ENCODE measurements around the gene BPTF.
"Not testable (repeated sequence)": the region's sequence is repeated elsewhere in the genome, so short reads cannot be mapped to it uniquely, and the experiment has no call there.

The BPTF gene

DNA sequence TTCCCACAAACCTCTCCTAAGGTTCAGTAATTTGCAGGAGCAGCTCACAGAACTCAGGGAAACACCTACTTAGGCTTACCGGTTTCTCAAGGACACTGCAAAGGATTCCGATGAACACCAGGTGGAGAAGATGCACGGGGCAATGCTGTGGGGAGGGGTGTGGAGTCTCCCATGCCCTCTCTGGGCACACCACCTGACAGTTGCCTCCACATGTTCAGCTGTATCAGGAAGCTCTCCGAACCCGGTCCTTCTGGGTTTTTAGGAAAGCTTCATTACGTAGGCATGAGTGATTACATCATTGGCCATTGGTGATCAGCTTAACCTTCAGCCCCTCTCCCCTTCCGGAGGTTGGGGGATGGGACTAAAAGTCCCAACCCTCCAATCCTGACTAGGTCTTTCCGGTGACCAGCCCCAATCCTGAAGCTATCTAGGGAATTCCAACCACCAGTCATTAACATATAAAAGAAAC, 149.3 kb downstream of the BPTF start:
- DNase-seq = no peak

DNA sequence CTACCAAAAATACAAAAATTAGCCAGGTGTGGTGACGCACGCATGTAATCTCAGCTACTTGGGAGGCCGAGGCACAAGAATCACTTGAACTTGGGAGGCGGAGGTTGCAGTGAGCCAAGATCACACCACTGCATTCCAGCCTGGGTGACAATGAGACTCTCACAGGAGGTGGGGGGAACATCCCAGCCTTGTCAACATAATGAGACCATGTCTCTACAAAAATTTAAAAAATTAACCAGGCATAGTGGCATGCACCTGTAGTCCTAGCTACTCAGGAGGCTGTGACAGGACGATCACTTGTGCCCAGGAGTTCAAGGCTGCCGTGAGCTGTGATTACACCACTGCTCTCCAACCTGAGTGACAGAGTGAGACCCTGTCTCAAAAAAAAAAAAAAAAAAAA, 151.0 kb downstream of the BPTF start:
- not testable (repeated sequence) for DNase-seq

DNA sequence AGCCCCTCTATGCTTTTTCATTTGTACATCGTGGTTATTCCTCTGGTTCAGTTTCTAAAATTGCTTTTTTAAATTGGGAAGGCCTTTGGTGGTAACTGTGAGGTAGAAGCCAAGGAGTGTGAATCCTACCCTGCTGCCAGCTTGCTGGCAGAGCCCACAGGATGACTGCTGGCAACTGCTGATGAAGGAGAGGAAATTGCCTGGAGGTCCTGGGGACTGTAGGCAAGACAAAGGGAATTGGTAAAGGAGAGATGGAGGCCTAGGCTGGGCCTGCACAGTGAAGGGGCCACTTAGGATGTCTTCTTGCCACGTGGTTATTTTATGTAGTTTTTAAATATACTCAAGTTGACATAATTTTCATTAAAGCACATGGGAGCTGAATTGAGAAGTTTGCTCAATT, 155.2 kb downstream of the BPTF start:
- DNase-seq = no peak

DNA sequence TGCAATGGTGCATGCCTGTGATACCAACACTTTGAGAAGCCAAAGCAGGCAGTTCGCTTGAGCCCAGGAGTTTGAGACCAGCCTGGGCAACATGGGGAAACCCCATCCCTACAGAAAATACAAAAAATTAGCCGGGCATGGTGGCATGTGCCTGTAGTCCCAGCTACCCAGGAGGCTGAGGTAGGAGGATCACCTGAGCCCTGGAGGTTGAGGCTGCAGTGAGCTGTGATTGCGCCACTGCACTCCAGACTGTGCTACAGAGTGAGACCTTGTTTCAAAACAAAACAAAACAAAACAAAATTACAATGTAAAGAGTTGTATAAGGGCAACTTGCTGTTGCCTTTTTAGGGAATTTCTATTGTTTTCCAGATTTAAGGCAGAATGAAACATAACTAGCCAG, 155.6 kb downstream of the BPTF start:
- DNase-seq = not testable (repeated sequence)

DNA sequence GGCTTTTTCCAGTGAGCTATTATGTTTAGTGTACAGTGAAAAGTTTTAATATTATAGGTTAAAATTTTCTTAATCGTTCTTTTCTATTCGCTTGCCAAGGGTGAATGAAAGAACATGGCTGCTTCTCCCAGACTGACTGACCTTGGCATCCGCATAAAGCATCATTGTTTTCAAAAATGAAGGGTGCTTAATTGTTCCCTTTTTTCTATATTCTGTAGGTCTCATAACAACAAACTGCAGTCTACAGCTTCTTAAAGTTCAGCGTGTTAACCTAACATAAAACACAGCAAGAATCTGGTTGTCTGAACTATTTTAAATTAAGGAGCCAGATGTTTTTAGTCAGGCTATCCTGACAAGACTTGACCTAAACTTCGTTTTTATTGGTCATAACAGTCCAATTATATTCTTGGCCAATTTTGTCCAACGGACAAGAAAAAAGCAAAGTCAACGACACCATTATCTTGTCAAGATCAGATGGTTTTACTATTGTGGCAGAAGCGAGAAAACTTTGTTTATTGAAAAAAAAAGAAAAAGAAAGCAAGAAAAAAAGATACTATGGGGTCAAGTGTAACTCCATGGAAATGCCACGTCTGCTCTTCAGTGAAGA, 156.8 kb downstream of the BPTF start:
- DNase-seq = no peak

DNA sequence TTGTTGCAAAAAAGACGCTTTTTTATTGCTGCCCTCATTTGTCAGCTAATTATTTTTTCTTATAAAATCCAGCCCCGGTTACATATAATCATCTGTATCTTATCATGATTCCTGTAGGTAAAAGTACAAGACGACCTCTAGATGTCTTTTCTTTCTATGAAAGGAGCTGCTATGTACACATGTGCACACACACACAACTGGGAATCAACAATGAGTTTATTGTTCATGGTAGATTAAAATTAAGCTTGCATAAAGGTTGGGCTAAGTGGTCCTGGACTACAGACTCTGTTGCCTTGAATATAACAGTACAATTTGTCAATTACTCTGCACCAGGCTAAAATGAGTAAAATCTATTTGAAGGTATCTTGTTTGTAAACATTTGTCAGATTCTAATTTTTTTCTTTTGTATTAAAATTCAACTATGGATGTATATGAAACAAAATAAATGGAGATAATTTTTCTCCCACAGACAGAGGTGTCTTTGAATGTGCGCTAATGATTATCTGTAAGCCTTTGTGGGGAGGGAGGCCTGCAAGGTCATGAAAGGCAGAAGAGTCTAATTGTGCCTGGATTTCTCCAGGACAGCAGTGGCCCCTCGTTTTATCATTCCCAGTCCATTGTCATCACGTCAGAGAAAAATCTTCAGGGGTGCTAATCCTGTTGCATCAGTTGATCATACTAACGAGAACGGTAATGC, 157.5 kb downstream of the BPTF start:
- no peak for DNase-seq

DNA sequence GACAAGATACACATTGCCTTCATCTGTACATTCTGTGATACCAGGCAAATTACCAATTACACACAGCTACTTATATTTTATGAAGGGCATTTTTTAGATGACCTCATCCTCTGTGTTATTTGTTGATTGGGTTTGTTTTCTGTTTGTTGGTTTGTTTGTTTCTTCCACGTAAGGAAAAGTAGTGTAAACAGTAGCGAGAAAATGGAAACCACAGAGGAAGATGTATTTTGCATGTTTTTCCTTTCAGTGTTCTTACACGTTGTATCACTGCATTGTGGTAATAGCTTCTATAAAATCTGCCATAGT, 158.0 kb downstream of the BPTF start:
- DNase-seq = no peak

DNA sequence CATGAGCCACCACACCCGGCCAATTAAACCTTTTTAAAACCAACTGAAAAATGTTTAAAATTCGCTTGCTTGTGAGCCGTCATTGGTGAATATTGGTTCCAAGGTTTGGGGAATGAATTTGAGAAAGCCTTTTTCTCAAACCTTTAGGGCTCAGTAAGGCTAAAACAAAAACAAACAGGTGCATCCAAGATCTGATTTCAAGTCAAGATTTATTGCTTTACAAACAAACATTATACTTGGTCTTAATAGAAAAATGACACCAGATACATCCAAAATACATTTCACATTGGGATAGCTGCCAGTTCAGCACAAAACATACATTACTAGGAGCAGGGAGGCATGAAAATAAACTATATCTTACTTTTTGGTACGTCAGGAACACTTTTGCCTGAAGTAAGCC, 165.6 kb downstream of the BPTF start:
- no peak for DNase-seq

DNA sequence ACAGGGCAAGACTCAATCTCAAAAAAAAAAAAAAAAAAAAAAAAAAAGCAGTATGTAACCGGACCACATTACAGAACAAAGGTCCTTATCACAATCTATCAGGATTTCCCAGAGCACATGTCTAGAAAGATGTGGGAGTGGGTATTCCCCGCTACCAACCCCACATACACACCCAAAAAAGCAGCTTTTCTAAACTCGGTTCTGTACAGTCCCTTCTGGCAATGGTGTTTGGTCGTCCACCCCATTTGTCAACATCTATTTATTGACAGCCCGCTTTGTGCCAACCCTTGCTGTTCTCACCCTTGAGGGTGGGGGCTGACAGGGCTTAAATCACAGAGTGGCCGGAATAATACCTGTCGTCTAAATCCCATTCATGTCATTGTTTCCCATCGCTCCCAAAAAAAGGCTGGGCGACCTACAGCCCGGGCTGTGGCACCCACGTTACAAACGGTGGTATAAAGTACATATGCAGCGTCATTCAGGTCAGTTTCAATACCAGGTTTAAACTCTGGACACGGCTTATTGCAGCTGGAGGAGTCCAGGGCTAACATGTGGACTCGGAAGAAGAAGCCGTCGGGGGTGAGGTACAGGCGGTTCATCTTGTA, 167.3 kb downstream of the BPTF start:
- no peak for DNase-seq

DNA sequence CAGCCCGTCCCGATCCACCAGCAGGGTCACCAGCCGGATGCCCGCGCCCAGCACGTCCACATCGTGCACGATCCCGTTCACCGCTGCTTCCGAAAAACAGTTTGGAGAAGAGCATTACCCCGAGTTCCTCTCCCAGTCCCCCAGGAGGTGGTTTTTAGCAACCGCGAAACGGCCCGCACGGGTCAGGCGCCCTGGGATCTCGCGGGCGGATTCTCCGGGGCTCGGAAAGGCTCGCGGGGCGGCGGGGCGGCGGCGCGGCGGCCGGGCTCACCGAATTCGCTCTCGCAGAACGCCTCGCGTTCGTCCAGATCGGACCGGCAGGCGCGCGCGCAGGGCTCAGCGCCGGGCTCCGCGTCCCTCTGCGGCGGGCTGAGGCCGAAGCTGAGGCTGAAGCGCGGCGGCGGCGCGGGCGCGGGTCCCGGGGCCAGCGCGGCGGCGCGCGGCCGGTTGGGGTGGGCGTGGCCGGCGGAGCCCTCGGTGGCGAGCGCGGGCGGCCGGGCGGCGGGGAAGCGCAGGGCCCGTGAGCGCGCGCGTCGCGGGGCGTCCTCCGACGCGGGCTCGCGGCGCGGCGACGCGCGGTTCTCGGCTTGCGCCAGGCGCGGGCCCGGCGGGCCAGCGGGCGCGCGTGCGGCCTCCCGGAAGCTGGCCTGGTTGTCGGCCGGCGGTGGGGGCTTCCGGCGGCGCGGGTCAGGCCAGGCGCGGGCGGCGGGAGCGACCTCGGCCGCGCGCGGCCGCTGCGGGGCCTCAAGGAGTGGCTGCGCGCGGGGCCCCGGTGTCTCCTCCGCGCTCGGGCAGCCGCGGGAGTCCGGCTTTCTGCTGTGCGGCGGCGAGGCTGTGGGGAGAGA, 168.1 kb downstream of the BPTF start:
- no peak for DNase-seq

DNA sequence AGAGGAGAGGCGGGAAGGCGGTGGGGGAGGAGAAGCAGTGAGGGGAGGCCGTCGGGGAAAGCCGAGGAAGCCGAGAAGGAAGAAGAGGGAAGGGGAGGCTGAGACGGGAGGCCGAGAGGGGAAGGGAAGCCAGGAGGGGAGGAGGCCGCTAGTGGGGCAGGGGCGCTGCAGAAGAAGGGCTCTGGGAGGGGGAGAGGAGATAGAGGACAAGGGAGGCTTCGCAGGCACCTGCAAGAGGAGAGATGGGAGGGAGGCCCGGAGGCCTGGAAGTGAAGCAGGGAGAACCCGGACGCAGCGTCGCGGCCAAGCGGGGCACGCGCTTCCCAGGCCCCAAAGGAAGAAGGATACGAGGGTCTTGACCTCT, 168.7 kb downstream of the BPTF start:
- DNase-seq = no peak

DNA sequence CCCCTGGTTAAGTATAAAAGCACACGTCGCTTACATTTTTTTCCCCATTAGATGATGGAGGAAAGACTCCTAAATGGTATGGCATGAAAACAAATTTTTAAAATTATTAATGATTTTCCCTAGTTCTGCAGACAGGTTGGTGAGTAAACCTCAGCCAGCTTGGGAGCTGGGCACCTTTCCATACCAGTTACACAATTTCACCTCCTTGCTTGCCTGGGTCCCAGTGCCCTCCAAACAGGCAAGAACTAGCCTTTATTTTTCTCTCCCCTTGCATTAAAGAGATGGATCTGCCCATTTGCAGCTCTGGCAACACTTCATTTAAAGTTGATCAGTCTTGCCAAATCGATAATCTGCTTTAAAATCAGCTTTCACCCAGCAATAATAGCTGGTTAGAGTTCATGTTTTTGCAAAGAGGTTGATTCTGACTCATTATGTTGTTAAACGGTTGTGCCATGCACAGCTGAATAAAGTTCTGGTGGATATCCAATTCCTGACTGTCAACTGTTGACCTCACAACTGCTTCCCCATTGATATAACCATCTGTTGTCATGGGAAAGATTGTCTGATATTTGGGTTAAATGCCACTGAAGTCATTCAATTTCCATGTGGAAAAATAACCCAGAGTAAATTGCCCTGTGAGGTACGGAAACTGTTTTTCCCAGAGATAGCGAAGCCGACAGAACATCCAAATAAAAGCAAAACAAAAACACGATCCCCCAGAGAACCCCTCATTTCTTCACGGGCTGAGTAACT, 169.7 kb downstream of the BPTF start:
- no peak for DNase-seq

DNA sequence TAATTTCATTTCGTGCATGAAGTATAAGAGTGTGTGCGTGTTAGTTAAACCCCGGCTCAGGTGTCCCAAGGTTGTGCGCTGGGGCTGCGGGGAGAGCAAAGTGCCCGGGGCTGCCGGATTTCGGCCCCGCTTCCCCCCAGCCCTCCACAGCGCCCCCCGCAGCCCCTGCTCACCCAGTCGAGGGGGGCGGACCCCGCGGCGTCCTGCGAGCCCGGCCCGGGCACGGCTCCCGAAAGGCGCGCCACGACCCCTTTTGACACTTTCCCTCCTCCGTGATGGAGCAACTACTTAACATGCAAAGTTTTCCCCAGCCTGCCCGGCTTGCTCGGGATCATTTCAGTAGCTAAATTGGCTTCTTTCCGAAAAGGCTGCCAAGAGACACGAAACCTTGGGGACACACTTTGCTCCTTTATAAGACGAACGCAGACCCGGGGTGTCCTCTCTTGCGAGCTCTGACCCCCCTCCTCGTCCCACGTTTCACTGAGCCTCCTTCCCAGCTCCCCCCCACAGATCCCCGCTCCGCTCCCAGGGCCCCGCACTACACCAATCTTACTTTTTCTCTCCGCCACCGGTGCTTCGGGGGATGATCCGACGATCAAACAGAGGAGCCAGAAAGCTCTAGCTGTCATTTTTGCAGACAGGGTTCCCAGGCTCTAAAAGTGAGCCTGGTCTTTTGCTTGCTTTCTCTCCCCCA, 170.4 kb downstream of the BPTF start:
- DNase-seq = no peak

DNA sequence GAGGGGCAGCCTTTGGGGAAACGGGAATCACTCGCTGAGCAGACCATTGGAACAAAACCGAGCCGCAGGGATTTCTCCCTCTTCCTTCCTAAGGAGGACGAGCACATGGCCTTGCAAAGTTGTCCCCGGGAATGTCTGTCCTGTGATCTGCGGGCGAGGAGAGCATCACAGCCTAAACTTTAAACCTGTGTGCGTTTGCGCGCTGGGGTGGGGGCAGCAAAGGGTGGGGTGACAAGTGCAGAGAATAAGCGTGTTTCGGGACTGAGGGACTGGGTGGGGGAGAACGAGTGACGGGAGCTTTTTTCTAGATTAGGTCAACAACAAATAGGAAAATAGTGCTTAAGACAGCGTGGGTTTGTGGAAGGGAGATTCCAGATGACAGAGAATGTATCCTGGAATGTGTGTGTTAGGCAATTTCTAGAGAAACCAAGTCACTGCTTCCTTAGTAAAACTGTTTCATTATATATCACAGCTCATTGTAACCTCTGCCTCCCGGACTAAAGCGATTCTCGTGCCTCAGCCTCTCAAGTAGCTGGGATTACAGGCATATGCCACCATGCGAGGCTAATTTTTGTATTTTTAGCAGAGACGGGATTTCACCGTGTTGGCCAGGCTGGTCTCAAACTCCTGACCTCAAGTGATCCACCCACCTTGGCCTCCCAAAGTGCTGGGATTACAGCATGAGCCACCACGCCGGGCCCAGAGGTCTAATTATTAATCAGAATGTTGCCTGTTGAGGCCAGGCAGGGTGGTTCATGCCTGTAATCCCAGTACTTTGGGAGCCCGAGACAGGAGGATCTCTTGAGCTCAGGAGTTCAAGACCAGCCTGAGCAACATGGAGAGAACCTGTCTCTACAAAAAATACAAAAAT, 171.2 kb downstream of the BPTF start, which contains the start of gene C17orf58:
TSS of gene C17orf58 (minus strand) at position 169 of the 871 bp plus-strand sequence. CDS start 271 bp downstream, outside the sequence.
- DNase-seq = not testable (repeated sequence)

DNA sequence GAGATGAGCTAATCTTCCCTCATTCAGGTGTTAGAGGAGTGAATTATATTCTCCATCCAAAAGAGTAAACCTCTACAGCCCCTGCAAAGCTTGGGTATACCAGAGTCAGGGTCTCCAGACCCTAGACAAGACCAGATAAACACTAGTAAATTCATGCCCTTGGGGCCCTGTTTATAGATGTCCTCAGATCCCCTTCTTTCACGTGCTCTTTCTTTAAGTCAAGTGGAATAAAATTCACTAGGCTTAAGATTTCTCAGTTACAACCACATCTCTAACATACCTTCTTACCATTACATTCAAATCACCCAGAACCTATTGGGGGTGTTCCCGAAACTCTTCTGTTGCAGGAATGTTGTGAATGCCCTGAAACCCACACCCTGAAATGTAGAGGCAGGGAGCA, 173.2 kb downstream of the BPTF start:
- DNase-seq = no peak

DNA sequence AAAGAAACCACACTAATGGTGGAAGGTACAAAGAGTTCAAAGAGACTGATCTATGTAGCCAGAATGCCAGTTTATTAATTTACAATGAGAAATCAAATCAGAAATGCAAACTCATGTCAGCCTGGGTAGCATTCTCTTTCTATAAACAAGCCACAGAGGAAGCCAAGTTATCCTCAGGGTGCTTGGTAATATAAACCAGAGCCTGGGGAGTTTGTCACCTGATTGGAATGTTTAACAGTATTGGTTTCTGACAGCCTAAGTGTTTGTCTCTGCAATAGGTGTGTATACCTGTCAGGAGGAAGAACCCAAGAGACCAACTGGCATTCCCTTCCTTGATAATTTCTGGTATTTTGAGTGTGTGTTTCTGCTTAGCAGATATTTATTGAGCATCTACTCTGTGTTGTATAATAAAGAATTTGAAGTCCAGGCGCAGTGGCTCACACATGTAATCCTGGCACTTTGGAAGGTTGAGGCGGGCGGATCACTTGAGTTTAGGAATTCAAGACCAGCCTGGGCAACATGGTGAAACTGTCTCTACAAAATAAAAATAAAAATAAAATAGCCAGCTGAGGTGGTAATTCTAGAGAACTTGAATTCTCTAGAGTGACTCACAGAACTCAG, 174.1 kb downstream of the BPTF start:
- no peak for DNase-seq

DNA sequence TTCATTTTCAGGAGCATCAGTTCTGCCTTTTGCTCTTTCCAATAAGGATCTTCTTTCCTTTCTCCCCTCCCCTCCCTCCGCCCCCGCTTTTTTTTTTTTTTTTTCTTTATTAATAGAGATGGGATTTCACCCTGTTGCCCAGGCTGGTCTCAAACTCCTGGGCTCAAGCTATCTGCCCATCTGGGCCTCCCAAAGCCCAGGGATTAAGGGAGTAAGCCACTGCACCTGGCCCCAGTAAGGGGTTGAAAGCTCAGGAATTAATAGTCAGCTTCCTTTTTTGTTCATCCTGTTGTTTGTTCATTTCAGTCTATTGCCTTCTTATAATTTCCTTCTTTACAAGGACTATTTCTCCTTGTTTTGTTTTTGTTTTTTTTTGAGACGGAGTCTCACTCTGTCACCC, 178.9 kb downstream of the BPTF start:
- no peak for DNase-seq

DNA sequence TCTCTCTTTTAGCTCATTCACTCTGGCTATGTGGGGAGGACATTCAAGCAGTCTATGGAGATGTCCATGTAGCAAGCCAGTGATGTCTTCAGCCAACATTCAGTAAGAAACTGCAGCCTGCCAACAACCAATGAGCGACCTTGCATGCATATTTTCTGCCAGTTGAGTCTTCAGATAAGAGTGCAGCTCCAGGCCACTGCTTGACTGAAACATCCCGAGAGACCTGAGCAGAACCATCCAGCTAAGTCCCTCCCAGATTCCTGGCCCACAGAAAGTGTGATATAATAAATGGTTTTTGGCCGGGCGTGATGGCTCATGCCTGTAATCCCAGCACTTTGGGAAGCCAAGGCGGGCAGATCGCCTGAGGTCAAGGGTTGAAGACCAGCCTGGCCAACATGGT, 181.5 kb downstream of the BPTF start:
- DNase-seq = no peak

DNA sequence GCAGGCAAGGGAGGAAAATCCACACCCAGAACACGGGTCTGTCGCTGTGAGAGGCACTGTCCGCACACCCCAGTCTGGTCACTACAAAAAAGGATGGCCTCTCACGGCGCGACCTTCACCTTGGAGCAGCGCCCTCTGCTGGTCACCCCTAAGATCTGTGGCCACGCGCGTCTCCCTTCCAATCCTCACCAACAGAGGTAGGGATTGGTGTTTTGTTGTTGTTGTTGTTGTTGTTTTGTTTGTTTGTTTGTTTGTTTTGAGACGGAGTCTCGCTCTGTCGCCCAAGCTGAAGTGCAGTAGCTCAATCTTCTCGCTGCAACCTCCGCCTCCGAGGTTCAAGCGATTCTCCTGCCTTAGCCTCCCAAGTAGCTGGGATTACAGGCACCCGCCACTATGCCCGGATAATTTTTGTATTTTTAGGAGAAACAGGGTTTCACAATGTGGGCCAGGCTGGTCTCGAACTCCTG, 185.9 kb downstream of the BPTF start:
- no peak for DNase-seq

DNA sequence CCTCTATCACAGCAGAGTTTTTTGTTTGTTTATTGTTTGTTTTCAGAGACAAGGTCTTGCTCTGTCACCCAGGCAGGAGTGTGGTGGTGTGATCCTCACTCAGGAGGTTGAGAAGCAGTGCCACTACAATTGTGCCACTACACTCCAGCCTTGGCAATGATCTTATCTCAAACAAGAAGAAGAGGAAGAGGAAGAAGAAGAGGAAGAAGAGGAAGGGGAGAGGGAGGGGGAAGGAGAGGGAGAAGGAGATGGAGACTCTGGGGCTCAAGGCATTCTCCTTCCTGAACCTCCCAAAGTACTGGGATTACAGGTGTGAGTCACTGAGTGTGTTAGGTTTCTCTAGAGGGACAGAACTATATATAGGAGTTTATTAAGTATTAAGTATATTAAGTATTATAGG, 188.1 kb downstream of the BPTF start:
- no peak for DNase-seq
